CD4-positive, alpha-beta memory T cell (primary cell): ENCODE results near the gene DBT. TPM values are rescaled to one million over a fixed set of nuclear protein-coding genes. Genes with fewer than 3 reads are reported as not detected.

Experiments
- CTCF ChIA-PET: fragments of 350-600 bp; sonication (Branson Sonifier 250); formaldehyde crosslinking; loops from one replicate; lab custom pipeline; 2021; ENCODE audit warnings: inconsistent platforms; ENCODE audit not compliant: partially characterized antibody; lab: Charles Lee
- POLR2A ChIA-PET: fragments of 350-600 bp; sonication (Branson Sonifier 250); formaldehyde crosslinking; loops from one replicate; lab custom pipeline; 2021; ENCODE audit not compliant: partially characterized antibody; lab: Charles Lee
- DNase-seq, 5 donors: peaks; one replicate each; pipeline versions ENCODE4 v3.0.0 to v3.0.0-alpha.2; 2020 to 2022; ENCODE audit warnings: mixed read lengths in 1 of 5
- H3K27ac ChIP-seq: one replicate; pipeline ENCODE4 v1.7.0; 2013; ENCODE audit warnings: low read depth, low read length
- H3K27me3 ChIP-seq: 2 replicates; pipeline ENCODE4 v1.7.0; 2013; ENCODE audit warnings: mild to moderate bottlenecking, low read length, moderate library complexity; ENCODE audit not compliant: insufficient read depth
- H3K36me3 ChIP-seq: 2 replicates; pipeline ENCODE4 v1.7.0; 2013; ENCODE audit warnings: mild to moderate bottlenecking, low read length, moderate library complexity; ENCODE audit not compliant: insufficient read depth
- H3K4me1 ChIP-seq: 2 replicates; pipeline ENCODE4 v1.7.0; 2013; ENCODE audit warnings: mild to moderate bottlenecking, low read length, moderate library complexity; ENCODE audit not compliant: insufficient read depth
- H3K4me3 ChIP-seq, 2 donors: one replicate each; pipeline ENCODE4 v1.7.0; 2013; ENCODE audit warnings: low read length in 2 of 2, mild to moderate bottlenecking in 1 of 2
- H3K9me3 ChIP-seq, 2 donors: one replicate each; pipeline ENCODE4 v1.7.0; 2013; ENCODE audit warnings: low read length in 2 of 2, control low read depth in 1 of 2; ENCODE audit not compliant: control insufficient read depth in 1 of 2
- H3K27ac Mint-ChIP-seq, 7 donors: one replicate each; pipeline ENCODE4 v1.8.0; 2020 to 2021; ENCODE audit warnings: mixed read lengths in 7 of 7, mild to moderate bottlenecking in 6 of 7, inconsistent platforms in 3 of 7, moderate library complexity in 3 of 7
- H3K27me3 Mint-ChIP-seq, 2 donors: one replicate each; pipeline ENCODE4 v1.8.0; 2020 to 2021; ENCODE audit warnings: mixed read lengths in 2 of 2
- H3K36me3 Mint-ChIP-seq, 2 donors: one replicate each; pipeline ENCODE4 v1.8.0; 2020 to 2021; ENCODE audit warnings: mixed read lengths in 2 of 2, inconsistent platforms in 1 of 2, mild to moderate bottlenecking in 1 of 2
- H3K4me1 Mint-ChIP-seq, 4 donors: one replicate each; pipeline ENCODE4 v1.8.0; 2020 to 2021; ENCODE audit warnings: mixed read lengths in 4 of 4, mild to moderate bottlenecking in 1 of 4
- H3K4me3 Mint-ChIP-seq, 8 donors: one replicate each; pipeline ENCODE4 v1.8.0; 2020 to 2021; ENCODE audit warnings: mixed read lengths in 8 of 8, mild to moderate bottlenecking in 7 of 8, moderate library complexity in 6 of 8, inconsistent platforms in 3 of 8
- H3K9me3 Mint-ChIP-seq, 8 donors: one replicate each; pipeline ENCODE4 v1.8.0; 2020 to 2021; ENCODE audit warnings: mixed read lengths in 8 of 8, mild to moderate bottlenecking in 5 of 8, inconsistent platforms in 3 of 8, moderate library complexity in 1 of 8
- intact Hi-C: fragments of 100-400 bp; cut with micrococcal nuclease; formaldehyde crosslinking; loops from one replicate; pipeline ENCODE4 v1.15.1; 2023
- microRNA-seq: library from miRNA; unstranded; fragments of <30 nt; microRNA quantifications from one replicate; pipeline ENCODE4 v1.2.0, GENCODE V29; 2021; ENCODE audit warnings: borderline replicate concordance, borderline number of aligned reads, borderline microRNAs expressed, mixed read lengths
- polyA plus RNA-seq, 2 donors: library from polyadenylated mRNA; unstranded; fragments of 300-500 nt; fragmentation: Illumina TruSeq; gene quantifications; one replicate each; pipeline ENCODE4 v1.2.3, GENCODE V29; 2021
- total RNA-seq, 2 experiments: library from RNA; stranded (reverse); gene quantifications; one replicate each; pipeline ENCODE4 v1.2.3, GENCODE V29; 2021

DBT gene
- total and polyA plus RNA-seq, 4 experiments from 2014 or later = 2.1 to 16.8 (median 11.3) TPM

GRCh38 chr1:100145116-100145515 lies 104.5 kb downstream of the DBT start:
- CTCF ChIA-PET = interaction anchor here (0.5 kb wide), 1 partner anchor 30 kb away, joined by 3 read pairs; no protein-coding TSS in a partner anchor
- Histone ChIP-seq H3K27me3 (no peaks in the 10 kb centered on the region), H3K36me3 (peaks cover 64% of the 10 kb centered on the region), H3K4me1 (no peaks in the 10 kb centered on the region), H3K4me3 (no peak overlapping the region), H3K27ac (no peak overlapping the region), H3K9me3 (no peaks in the 10 kb centered on the region)
- POLR2A ChIA-PET = no interaction called here
- DNase-seq = no peak
- H3K4me1 Mint-ChIP-seq = peaks cover 0 to 13% (median 10%) of the 10 kb centered on the region in 4 donors
- H3K4me3 Mint-ChIP-seq = no peak overlapping the region
- intact Hi-C loops = no loop called here
- H3K9me3 Mint-ChIP-seq = peaks cover 0 to 3% (median 0%) of the 10 kb centered on the region in 8 donors
- peak overlapping the region in 1 of 7 donors; percentile 38 for H3K27ac Mint-ChIP-seq
- peaks cover 43 to 67% of the 10 kb centered on the region in 2 donors for H3K36me3 Mint-ChIP-seq
- H3K27me3 Mint-ChIP-seq = no peaks in the 10 kb centered on the region

GRCh38 chr1:100142343-100142742 lies 107.3 kb downstream of the DBT start:
- Histone ChIP-seq H3K9me3 (no peaks in the 10 kb centered on the region), H3K27ac (no peak overlapping the region), H3K27me3 (no peaks in the 10 kb centered on the region), H3K36me3 (peaks cover 71% of the 10 kb centered on the region), H3K4me1 (no peaks in the 10 kb centered on the region), H3K4me3 (no peak overlapping the region)
- Mint-ChIP-seq H3K36me3 (peaks cover 54 to 74% of the 10 kb centered on the region in 2 donors), H3K4me3 (no peak overlapping the region), H3K27ac (peak overlapping the region in 5 of 7 donors; percentile 4 to 73 (median 29)), H3K4me1 (peaks cover 0 to 13% (median 11%) of the 10 kb centered on the region in 4 donors), H3K27me3 (no peaks in the 10 kb centered on the region), H3K9me3 (peaks cover 0 to 3% (median 0%) of the 10 kb centered on the region in 8 donors)
- ChIA-PET POLR2A (no interaction called here), CTCF (no interaction called here)
- no peak for DNase-seq
- intact Hi-C loops = no loop called here

DNA sequence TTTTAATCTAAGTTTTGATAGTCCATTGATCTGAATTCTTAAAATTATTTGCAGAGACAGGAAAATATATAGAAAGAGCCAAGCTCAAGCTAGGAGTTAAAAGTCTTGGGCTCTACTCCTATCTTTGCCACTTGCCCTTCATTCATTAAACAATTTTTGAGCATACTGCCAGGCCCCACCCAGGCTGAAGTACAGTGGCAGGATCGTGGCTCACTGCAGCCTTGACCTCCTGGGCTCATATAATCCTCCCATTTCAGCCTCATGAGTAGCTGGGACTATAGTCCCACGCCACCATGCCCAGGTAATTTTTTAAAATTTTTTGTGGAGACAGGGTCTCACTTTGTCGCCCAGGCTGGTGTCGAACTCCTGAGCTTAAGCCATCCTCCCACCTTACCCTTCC lies 108.4 kb downstream of the DBT start:
- no peaks in the 10 kb centered on the region for H3K27me3 ChIP-seq
- no peaks in the 10 kb centered on the region for H3K4me1 ChIP-seq
- POLR2A ChIA-PET = interaction anchor here (1.0 kb wide), 1 partner anchor 8 kb away, joined by 4 read pairs; the partner anchor contains the start of genes SASS6 and TRMT13
- no peaks in the 10 kb centered on the region for H3K9me3 ChIP-seq
- H3K4me1 Mint-ChIP-seq = peaks cover 0 to 13% (median 11%) of the 10 kb centered on the region in 4 donors
- no peak overlapping the region for H3K4me3 ChIP-seq
- H3K27ac Mint-ChIP-seq = no peak overlapping the region
- peaks cover 0 to 3% (median 0%) of the 10 kb centered on the region in 8 donors for H3K9me3 Mint-ChIP-seq
- no peaks in the 10 kb centered on the region for H3K27me3 Mint-ChIP-seq
- intact Hi-C loops = no loop called here
- CTCF ChIA-PET = interaction anchor here (0.5 kb wide), 1 partner anchor 241 kb away, joined by 4 read pairs; no protein-coding TSS in a partner anchor
- H3K4me3 Mint-ChIP-seq = no peak overlapping the region
- H3K36me3 ChIP-seq = peaks cover 73% of the 10 kb centered on the region
- H3K36me3 Mint-ChIP-seq = peaks cover 51 to 74% of the 10 kb centered on the region in 2 donors
- no peak for DNase-seq
- H3K27ac ChIP-seq = no peak overlapping the region

DNA sequence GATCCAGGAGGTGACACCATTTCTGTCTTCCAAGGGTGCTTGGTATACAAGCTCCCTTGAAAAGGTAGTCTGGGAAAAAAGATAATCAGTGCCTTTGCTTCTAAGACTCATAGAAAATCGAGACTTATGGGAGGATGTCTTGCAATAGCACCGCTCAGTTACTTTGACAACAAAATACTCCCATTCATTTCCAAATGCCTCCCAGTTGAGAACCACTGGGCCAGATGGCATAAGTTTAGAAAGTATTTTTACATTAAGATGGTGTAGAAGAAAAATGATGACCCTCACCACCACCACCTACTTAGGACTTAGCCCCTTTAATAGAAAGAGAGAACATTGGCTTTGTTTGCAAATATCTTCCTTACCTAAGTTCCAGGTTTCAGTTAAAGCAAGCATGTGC lies 112.0 kb downstream of the DBT start:
- Histone ChIP-seq H3K36me3 (peaks cover 45% of the 10 kb centered on the region), H3K4me3 (no peak overlapping the region), H3K27me3 (no peaks in the 10 kb centered on the region), H3K27ac (no peak overlapping the region), H3K4me1 (peaks cover 21% of the 10 kb centered on the region), H3K9me3 (no peaks in the 10 kb centered on the region)
- Mint-ChIP-seq H3K36me3 (peaks cover 35 to 58% of the 10 kb centered on the region in 2 donors), H3K27ac (no peak overlapping the region), H3K4me3 (no peak overlapping the region), H3K4me1 (peaks cover 19 to 36% (median 25%) of the 10 kb centered on the region in 4 donors), H3K27me3 (no peaks in the 10 kb centered on the region), H3K9me3 (peaks cover 0 to 2% (median 0%) of the 10 kb centered on the region in 8 donors)
- intact Hi-C loops = loop anchor here (10.0 kb wide), 1 partner anchor 333 kb away; no protein-coding TSS in a partner anchor
- no peak for DNase-seq
- ChIA-PET CTCF (no interaction called here), POLR2A (no interaction called here)

Small RNAs within 50 kb of the gene (microRNA-seq; reads per million reads assigned to microRNA genes)
- not detected for gene MIR553

Other genes with a start within 250 kb of the DBT start
- 1 to 10 TPM; 5.6 to 5.8 TPM for gene SASS6, start 116.9 kb downstream of the DBT start, total RNA-seq
- gene SASS6, start 116.9 kb downstream of the DBT start, polyA plus RNA-seq = 1 to 10 TPM; 1.5 to 2.4 TPM
- gene TRMT13, start 116.7 kb downstream of the DBT start, total RNA-seq = 10 to 100 TPM; 45.8 to 45.9 TPM
- 10 to 100 TPM; 12.5 to 12.8 TPM for gene TRMT13, start 116.7 kb downstream of the DBT start, polyA plus RNA-seq
- gene LRRC39, start 71.6 kb downstream of the DBT start, total RNA-seq = 1 to 10 TPM; 1.0 to 1.3 TPM
- gene LRRC39, start 71.6 kb downstream of the DBT start, polyA plus RNA-seq = under 1 TPM in 1 of 2 donors, not detected in 1; 0.13 TPM
- 10 to 100 TPM; 39.7 to 41.4 TPM for gene RTCA, start 16.4 kb upstream of the DBT start, total RNA-seq
- 10 to 100 TPM; 19.0 to 24.6 TPM for gene RTCA, start 16.4 kb upstream of the DBT start, polyA plus RNA-seq
- gene CDC14A, start 102.7 kb upstream of the DBT start, total RNA-seq = 100 to 1,000 TPM; 108 to 119 TPM
- gene CDC14A, start 102.7 kb upstream of the DBT start, polyA plus RNA-seq = 10 to 100 TPM; 37.7 to 72.3 TPM